Fibroblast of villous mesenchyme (primary cell): ENCODE measurements around the gene OR51D1. TPM values are rescaled to one million over a fixed set of nuclear protein-coding genes. Genes with fewer than 3 reads are reported as not detected.

ENCODE experiments used
- DNase-seq: peaks from one replicate; pipeline ENCODE4 v3.0.0-alpha.2; 2010; ENCODE audit warnings: low read depth
- H3K4me3 ChIP-seq: 2 replicates; pipeline ENCODE4 v1.5.1; 2011; ENCODE audit warnings: low read depth, mild to moderate bottlenecking, low read length
- CTCF ChIP-seq: IDR thresholded peaks from 2 replicates; pipeline ENCODE4 v1.5.1; 2012; ENCODE audit warnings: low read depth, mild to moderate bottlenecking, low read length; ENCODE audit not compliant: insufficient read depth
- total RNA-seq: library from RNA; depleted of rRNA; stranded (reverse); fragments of >200 nt; gene quantifications from 2 replicates; pipeline ENCODE4 v1.2.3, GENCODE V29; 2012

Gene OR51D1
- total RNA-seq, 1 donor, result not detected

DNA sequence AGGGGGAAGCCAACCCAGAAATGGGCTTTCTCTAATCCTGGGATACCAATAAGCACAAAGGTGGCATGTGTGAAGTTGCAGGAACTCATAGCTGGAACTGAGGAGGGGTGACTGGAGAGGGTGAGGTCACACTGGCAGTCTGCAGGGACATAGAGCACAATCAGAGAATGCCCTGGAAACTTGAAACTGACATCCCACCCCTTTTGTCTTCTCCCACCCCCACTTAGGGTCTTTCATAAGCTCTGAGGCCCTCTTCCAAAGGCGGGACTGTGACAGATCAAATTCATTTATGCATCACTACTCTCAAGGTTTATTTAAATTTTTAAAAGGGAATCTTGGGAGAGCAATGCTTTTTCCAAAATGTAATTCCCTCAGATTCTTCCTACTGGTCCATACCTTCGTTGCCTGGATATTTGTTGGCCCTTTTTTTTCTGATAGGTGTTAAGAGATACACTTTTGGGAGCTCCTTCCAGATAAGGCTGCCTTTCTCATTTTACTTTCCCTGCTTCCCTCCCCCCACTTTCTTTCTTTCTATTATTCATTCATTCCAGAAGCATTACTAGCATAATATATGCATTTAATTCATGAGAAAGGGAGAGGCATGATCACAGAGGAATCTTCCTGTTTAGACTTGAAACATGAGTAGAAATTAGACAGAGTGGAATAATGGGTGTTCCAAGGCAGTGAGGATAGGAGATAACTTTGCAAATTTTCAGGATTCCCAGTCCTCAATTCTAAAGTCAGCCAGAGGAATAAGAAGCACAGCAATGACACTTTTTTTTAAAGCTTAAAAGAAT is 45.5 kb downstream of the OR51D1 start:
- no peak overlapping the region for H3K4me3 ChIP-seq
- no peak for TF ChIP-seq CTCF
- DNase-seq, result no peak

GRCh38 chr11:4684631-4685285 is 47.5 kb downstream of the OR51D1 start:
- no peak for TF ChIP-seq CTCF
- no peak overlapping the region for H3K4me3 ChIP-seq
- no peak for DNase-seq

Other genes starting within 250 kb of the OR51D1 start
- gene TRIM21, start 243.8 kb upstream of the OR51D1 start, total RNA-seq, result 11.0 and 20.3 TPM in 2 replicates
- not detected in 2 replicates for gene OR52K2, start 188.2 kb upstream of the OR51D1 start, total RNA-seq
- not detected in 2 replicates for gene OR52K1, start 154.8 kb upstream of the OR51D1 start, total RNA-seq
- not detected in 2 replicates for gene OR52M1, start 92.3 kb upstream of the OR51D1 start, total RNA-seq
- gene OR52I2, start 55.7 kb upstream of the OR51D1 start, total RNA-seq, result not detected in 2 replicates
- under 0.01 TPM in 1 of 2 replicates, not detected in the other for gene OR52I1, start 43.4 kb upstream of the OR51D1 start, total RNA-seq
- 9.3 and 12.1 TPM in 2 replicates for gene TRIM68, start 29.2 kb upstream of the OR51D1 start, total RNA-seq
- gene OR51E1, start 6.5 kb downstream of the OR51D1 start, total RNA-seq, result not detected in 2 replicates
- gene OR51E2, start 60.4 kb downstream of the OR51D1 start, total RNA-seq, result 0.43 and 1.9 TPM in 2 replicates
- gene MMP26, start 67.3 kb downstream of the OR51D1 start, total RNA-seq, result not detected in 2 replicates
- not detected in 2 replicates for gene OR51F1, start 132.5 kb downstream of the OR51D1 start, total RNA-seq
- gene OR52R1, start 166.9 kb downstream of the OR51D1 start, total RNA-seq, result not detected in 2 replicates
- not detected in 2 replicates for gene OR51F2, start 183.8 kb downstream of the OR51D1 start, total RNA-seq
- not detected in 2 replicates for gene OR51S1, start 211.7 kb downstream of the OR51D1 start, total RNA-seq
- gene OR51T1, start 244.4 kb downstream of the OR51D1 start, total RNA-seq, result not detected in 2 replicates